Epithelial cell of prostate (primary cell): ENCODE measurements around the gene APH1B.

Experiments used
- DNase-seq: peaks from one replicate; pipeline ENCODE4 v3.0.0-alpha.2; 2011; ENCODE audit warnings: low read depth, low spot score
- H3K27ac ChIP-seq: fragments of 450-650 bp; 2 replicates; pipeline ENCODE4 v1.5.1; 2017; ENCODE audit warnings: mild to moderate bottlenecking

Gene APH1B

DNA sequence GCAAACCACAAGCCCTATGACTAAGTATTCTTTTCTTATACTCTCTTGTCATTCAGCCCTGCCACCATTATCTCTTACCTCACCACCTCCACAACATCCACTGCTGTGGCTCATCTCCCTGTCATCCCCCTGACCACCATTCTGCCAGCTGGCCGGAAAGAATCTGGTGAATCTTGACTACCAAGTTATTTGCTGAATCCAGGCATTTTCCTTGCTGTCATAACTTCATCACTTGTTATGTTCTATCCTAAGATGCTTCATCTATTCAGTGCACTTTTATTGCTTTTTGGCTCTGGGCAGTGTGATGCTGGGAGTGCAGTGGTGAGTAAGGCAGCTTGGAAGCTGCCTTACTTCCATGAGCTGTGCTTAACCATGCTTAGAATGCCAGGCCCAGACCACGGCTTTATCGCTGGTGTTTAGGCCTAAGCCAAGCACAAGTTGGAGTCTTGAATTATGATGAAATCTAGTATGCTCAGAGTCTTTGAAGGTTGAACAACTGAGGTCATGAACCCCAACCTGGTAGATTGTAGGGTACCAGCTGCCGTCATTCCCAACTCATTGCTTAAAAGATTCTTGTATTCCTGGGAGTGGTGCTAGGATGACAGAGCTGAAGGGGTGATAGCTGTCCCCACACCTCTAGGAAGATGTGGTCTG, 27.0 kb upstream of the APH1B start:
- H3K27ac ChIP-seq: peak overlapping the region; percentile 67
- DNase-seq: peak; percentile 93

DNA sequence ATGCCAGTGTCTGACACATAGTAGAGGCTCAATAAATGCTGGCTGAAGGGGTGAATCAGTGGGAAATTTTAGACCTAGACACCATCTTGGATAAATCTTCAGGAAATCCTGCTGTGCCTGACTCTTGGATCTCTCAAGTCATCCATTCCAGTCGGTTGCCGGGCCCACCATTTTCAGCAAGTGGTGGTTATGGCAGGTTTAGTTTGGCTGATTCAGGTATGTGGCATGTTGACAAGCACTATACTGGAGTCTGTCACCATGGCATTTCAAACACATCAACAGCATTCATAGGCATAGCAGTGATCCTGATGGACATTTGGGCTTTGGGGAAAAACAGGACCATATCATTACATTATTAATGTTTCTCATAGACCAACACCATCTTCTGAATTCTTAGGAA, 25.7 kb upstream of the APH1B start:
- DNase-seq: no peak
- no peak overlapping the region for H3K27ac ChIP-seq

DNA sequence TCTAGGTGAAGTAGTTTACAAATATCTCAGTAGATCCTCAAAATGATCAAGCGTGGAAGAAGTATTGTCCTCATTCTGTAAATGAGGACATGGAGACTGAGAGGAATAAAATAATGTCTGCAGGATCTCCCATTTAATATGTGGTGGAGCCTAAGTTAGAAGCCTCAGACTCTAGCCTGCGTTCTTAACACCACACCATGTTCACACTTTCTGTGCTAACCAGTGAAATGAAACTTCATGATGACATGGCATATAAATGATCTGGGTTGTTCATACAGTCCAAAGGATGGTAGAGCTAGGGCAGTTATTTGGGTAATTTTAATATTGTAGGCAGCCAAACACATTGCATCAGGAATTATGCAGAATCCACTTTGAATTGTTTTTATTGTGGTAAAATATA, 25.1 kb upstream of the APH1B start:
- H3K27ac ChIP-seq: no peak overlapping the region
- DNase-seq: no peak

DNA sequence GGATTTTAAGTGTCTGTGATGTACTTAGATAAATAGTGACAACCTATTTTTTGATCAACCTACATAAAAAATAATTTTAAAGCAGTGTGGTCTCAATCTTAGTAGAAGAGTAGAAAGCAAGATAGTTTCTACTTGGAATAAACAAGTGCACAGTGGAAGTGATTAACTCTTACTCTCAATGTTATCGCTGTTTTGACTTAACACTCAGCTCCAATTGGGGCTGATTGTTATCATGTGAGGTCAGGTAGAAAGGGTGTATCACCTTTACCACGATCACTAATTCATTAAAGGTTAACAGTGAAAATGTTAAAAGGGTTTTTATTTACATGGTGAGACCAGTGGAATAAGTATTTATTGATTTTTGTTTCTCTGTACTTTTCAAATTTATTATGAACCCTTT, 22.4 kb upstream of the APH1B start:
- no peak overlapping the region for H3K27ac ChIP-seq
- DNase-seq: no peak

DNA sequence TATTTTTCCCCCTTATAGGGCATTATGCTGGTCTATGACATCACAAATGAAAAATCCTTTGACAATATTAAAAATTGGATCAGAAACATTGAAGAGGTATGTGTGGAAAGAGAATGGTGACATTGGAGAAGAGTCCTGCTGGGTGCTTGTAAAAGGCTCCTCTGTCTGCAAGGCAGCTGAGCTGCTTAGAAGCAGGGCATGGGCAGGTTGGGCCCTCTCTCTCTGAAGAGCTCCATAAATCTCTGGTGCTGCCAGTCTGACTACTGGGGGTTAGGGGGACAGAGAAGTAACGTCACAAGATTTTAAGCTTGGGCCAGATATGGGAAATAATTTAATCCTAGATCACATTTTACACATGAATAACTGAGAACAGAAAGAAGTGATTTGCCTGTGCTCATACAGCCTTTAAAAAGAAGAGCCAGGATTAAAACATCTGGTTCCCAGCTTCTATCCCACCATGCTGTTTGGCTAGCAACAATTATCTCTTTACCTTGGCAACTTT, 21.9 kb upstream of the APH1B start:
- no peak overlapping the region for H3K27ac ChIP-seq
- no peak for DNase-seq

DNA sequence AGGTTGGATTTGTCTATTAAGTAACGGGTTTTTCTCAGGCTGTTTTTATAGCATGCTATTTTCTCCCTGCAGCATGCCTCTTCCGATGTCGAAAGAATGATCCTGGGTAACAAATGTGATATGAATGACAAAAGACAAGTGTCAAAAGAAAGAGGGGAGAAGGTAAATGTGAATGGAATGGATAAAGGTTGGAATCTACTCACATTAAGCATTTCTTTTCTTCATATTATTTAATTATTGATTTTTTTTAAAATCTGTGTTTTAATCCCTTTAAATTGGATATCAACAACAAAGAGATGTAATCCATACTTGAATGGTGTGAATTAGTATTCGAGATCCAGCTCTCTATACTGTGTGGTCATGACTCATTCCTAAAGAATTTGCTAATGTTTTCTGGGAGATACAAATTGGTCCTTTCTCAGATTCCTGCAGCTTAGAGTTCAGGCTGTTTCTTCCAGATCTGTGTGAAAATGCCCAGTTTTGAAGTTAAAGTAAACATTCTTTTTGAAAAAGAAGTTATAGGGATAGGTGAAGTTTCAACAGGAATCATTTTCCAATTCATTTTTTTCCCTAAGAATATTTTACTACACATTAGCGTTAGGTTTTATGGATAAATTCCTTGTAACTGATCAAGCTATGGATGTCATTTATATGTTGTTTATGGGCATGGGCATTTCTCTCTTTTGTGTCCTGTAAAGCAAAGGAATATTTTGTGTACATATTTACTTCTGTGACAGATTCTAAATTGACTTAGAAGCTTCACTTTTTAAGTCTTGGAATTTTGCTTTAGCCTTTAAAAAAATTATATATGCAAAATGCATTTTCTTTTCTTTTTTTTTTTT, 20.8 kb upstream of the APH1B start:
- no peak overlapping the region for H3K27ac ChIP-seq
- DNase-seq: no peak

DNA sequence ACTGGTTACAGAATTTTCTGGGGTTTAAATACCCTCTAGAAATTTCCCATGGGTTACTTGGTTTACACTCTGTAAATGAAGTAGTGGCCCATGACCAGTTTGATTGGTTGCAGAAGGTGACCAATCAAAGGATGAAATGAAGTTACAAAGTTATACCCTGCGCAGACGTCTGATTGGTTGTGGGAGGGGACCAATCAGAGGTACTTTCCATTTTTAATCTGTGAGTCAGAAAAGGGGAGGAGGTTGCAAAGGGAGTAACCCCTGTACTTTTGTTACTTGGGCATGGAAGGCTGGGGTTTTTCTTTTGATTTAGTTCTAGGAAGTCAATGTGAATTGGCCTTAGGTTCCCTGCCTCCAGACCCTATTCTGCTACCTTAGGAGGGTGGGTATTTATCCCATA, 18.7 kb upstream of the APH1B start:
- DNase-seq: no peak
- no peak overlapping the region for H3K27ac ChIP-seq

DNA sequence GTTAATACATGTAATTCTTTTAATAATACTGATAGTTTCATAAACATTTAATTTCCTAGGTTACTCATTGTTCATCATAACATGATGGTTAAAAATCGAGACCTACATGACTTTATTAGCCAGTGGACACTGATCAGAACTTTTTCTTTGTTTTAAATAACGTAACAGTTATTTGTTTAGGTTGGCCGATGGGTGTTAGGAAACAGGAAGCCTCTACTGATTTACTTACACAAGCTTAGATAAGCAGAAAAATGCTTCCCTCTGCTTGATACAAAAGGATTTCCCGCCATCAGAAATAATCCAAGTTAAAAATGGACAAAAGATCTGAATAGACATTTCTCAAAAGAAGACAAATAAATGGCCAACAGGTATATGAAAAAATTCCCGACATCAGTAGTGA, 16.6 kb upstream of the APH1B start:
- no peak overlapping the region for H3K27ac ChIP-seq
- DNase-seq: no peak

DNA sequence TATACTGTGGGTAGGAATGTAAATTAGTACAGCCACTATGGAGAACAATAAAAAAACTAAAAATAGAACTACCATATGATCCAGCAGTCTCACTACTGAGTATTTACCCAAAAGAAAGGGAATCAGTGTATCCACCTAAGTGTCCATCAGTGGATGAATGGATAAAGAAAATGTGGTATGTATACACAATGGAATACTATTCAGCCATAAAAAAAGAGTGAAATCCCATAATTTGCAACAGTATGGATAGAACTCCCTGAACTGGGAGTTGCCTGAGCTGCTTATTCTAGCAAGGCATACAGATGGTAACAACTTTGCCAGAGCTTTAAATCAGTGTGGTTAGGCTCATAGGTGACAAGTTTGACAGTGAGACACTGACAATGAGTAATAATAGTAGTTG, 16.1 kb upstream of the APH1B start:
- no peak overlapping the region for H3K27ac ChIP-seq

DNA sequence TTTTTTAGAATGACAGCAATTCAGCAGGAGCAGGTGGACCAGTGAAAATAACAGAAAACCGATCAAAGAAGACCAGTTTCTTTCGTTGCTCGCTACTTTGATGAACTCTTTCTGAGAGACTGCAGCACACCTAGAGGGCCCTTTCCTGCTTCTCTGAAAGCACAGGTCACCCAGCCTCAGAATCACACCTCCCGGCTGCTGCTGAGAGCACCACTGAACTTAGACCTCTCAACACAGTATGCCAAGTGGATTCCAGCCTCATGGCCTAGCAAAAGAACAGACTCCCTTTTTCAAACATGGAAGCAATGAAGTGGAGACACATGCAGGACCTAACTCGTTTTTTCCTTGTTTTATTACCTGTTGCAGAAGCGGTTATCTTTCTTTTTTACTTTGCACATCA, 13.9 kb upstream of the APH1B start:
- H3K27ac ChIP-seq: no peak overlapping the region
- no peak for DNase-seq

More for the DNA sequence above, 16.1 kb upstream of the APH1B start:
- DNase-seq: no peak

DNA sequence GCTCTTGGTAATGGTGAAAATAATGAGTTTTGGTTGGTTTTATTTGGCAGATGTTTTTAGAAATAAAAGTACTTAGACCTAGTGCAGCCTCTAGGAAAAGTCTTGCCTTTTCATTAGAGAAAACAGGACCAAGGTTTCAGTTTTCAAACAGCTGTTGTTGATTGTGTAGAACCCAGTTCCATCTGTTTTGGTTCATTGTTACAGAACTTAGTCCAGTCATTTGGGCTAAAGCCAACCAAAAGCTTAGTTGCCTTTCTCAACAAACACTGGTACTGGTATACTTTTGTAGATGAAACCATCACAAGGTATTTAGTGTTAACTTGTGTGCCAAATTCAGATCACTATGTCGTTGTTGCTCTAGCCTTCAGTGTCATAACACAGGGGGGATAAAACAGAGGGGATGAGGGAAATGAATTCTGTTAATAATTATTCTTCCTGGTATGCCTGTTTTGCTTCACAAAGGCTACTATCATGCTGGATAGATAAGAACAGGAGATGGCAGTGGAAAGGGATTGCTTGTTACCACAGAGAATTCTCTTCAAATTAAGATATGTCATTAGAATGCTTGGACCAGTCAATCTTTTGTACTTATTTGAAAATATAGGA, 12.6 kb upstream of the APH1B start:
- no peak for DNase-seq
- H3K27ac ChIP-seq: no peak overlapping the region

DNA sequence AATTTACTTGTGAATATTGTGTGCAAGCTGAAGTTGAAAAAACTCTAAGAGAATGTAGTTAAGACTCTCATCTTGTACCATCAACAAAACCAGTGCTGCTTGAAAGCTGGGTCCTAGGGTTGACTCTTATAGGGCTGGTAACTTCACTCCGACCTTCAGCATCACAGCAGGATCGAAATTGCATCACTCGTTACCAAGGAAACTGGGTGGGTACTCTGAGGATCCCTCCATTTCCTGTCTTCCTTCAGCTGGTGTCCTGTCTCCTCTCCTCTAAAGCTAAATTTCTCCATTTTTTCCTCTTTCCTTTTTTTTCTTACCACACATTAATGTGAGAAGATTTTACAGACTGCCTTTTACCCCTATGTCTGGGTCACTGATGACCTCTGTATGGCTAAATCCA, 3.0 kb upstream of the APH1B start:
- no peak for DNase-seq
- H3K27ac ChIP-seq: no peak overlapping the region

DNA sequence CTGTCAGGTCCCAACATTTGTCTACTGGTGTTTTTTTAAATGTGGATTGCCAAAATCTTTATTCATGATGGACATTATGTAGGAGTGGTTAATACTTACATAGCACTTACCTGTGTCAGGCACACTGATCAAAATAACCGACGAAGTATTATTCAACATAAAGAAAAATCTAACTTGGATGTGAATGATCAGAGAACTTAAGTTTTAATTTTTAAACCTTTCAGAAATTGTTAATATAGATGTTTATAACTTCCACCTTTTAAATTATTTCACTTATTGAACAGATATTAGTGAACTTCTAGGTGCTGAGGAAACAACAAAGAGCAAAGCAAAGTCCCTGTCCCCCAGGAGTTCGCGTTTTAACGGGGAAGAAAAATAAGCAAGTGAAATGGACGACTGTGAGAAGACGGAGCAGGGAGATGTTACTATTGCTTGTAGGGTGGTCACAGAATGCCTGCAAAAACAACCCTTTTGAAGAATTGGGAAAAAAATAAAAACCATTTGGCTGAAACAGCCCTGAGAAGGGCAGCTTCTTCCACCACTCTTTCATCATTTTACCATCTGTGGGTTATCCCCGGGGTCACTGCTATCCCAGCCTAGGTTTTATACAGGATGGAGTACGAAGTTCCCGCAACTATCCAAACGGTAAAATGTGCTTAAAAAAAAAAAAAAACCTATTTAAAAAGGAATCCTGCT, 915 bp upstream of the APH1B start:
- DNase-seq: no peak
- H3K27ac ChIP-seq: peak overlapping the region; percentile 38

DNA sequence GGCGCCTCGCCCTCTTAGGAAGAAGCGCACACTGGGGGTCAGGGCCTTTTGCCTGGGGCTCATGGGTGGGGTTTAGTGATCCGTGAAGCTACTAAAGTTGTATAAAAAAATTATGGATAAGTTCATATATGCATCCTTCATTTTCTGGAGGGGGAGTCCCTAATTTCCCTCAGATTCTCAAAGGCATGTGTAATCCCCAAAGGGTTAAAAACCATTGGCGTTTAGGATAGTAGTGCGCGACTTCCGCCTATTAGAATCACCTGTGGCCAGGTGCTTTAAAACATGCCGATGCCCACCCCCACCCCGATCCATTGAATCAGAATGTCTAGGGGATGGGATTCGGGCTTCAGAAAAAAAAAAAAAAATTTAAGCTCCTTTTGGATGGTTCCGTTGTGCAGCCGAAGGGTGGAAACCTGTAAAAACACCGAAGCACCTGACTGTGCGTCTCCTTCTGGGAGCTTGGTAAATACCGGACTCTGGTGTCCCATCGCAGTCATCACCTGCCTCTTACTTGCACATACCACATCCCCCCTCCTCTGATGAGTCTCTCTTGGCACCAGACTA, 570 bp downstream of the APH1B start:
- H3K27ac ChIP-seq: peak overlapping the region; percentile 37
- DNase-seq: no peak

DNA sequence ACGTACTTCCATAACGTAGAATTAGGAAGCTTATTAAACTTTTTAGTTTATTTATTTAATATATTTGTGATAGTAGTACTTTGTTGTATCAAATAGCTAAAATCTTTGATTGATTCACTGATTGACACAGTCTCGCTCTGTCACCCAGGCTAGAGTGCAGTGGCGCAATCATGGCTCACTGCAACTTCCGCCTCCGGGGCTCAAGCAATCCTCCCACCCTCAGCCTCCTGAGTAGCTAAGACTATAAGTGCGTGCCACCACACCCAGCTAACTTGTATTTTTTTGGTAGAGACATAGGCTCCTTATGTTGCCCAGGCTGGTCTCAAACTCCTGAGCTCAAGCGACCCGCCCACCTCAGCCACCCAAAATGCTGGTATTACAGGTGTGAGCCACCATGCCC, 5.7 kb downstream of the APH1B start:
- no peak overlapping the region for H3K27ac ChIP-seq
- DNase-seq: no peak

DNA sequence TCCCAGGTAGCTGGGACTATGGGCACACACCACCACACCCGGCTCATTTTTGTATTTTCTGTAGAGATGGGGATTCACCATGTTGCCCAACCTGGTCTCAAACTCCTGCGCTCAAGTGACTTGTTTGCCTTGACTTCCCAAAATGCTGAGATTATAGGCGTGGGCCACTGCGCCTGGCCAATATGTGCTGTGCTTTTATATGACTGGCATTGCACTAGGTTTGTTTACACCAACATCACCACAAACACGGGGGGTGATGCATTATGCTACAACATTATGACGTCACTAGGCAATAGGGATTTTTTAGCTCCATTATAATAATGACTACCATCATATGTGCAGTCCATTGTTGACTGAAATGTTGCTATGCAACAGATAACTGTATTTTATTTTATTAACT, 6.9 kb downstream of the APH1B start:
- DNase-seq: no peak

DNA sequence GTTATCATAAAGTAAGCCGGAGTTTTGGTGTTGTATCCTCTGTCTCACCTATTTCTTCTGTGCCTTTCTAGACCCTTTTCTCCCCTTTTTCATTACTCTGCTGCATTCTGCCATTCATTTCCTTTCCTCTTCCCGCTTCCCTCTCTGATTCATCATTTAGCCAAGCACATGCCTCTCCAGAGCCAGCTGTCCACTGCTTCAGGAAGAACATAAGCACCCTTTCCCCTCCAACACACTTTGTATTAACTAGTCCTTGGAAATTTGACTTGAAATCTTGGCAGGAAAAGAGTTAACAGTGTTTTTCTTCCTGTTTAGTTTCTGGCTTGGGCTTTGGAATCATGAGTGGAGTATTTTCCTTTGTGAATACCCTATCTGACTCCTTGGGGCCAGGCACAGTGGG, 9.7 kb downstream of the APH1B start:
- no peak overlapping the region for H3K27ac ChIP-seq
- DNase-seq: no peak

More for the DNA sequence above, 6.9 kb downstream of the APH1B start:
- H3K27ac ChIP-seq: no peak overlapping the region

DNA sequence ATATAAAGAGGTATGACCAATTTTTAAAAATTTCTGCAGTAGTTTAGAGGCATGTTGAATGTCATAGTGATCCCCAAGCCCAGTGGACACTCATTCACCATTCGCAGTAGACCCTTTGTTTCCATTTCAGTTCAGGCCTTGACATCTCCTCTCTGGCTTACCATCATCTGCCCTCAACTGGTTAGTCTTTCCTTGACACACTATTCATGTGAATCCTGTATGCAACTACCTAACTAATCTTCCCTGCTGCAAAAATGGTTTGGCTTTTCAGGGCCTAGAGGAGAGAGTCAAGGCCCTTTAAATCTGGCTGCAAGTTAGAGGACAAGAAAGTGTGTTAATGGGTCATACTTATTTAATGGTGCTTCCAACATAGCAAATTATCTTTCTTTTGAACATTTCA, 10.9 kb downstream of the APH1B start:
- no peak for DNase-seq
- no peak overlapping the region for H3K27ac ChIP-seq

DNA sequence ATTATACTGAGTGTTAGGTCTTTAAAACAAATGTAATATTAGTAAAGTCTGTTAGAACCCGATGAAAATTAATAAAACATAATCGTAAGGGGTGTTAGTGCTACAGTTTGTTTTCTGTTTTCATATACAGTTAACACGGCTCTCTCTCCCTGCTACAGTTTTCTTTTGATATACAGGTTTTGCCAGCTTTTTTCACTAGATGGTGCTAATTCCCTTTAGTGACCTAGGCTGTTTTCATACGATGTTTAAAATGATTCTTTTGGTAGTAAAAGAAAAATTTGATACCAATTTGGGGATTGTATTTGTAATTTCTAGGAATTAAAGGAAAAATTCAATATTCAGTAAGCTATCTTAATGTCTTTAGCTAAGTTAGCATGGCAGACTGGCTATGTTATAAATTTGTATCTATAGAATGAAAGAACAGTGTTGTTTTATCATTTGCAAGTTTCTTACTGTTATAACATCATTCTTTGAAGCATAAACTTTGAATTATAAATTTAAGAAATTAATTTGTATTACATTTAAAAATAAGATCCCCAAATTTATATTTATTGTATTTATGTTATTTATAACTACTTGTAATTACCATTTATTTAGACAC, 11.5 kb downstream of the APH1B start:
- DNase-seq: no peak
- H3K27ac ChIP-seq: no peak overlapping the region

DNA sequence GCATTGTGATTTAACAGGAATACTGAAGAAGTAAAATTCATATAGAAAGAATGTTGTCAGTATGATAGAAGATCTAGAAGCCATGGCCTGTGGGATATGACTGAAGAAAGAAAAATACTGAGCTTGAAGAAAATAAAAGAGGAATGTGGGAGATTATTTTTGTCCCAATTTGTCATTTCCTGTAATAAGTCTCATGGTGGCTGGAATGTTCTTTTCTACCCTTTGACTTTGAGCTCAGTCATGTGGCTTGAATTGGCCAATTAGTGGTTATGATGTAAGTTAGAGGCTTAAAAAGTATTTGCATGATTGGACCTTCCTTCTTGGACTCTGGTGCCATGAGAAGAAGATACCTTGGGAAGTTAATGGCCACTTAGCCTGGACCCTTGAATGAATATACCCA, 14.1 kb downstream of the APH1B start:
- peak overlapping the region; percentile 46 for H3K27ac ChIP-seq
- DNase-seq: no peak
